MM.1S (cell line): ENCODE results near the gene CENPA.
"Not testable (repeated sequence)": the region's sequence is repeated elsewhere in the genome, so short reads cannot be mapped to it uniquely, and the experiment has no call there.

Experiments used
- DNase-seq: peaks from one replicate; pipeline ENCODE4 v3.0.0-alpha.2; 2015
- H2AFZ ChIP-seq: fragments of 300-600 bp; sonication (generic); 2 replicates; pipeline ENCODE4 v1.6.0; 2016; ENCODE audit warnings: antibody characterized with exemption, low read length
- H3F3A ChIP-seq: fragments of 300-600 bp; sonication (generic); 2 replicates; pipeline ENCODE4 v1.6.1; 2016; ENCODE audit warnings: mild to moderate bottlenecking, antibody characterized with exemption, low read length, moderate library complexity, mixed read lengths; ENCODE audit not compliant: insufficient read depth
- H3K27ac ChIP-seq: fragments of 300-600 bp; sonication (generic); 2 replicates; pipeline ENCODE4 v1.5.1; 2016; ENCODE audit warnings: mild to moderate bottlenecking, low read length
- H3K27me3 ChIP-seq: fragments of 300-600 bp; sonication (generic); replicated peaks from 2 replicates; pipeline ENCODE4 v1.6.0; 2016; ENCODE audit warnings: low read length; ENCODE audit not compliant: insufficient read depth
- H3K36me3 ChIP-seq: fragments of 300-600 bp; sonication (generic); replicated peaks from 2 replicates; pipeline ENCODE4 v1.6.1; 2016; ENCODE audit warnings: mild to moderate bottlenecking, low read length, mixed read lengths; ENCODE audit not compliant: insufficient read depth
- H3K4me1 ChIP-seq: fragments of 300-600 bp; sonication (generic); 2 replicates; pipeline ENCODE4 v1.6.1; 2016; ENCODE audit warnings: low read length, mixed read lengths
- H3K4me2 ChIP-seq: fragments of 300-600 bp; sonication (generic); 2 replicates; pipeline ENCODE4 v1.6.0; 2016; ENCODE audit warnings: low read depth, low read length
- H3K4me3 ChIP-seq: fragments of 300-600 bp; sonication (generic); 2 replicates; pipeline ENCODE4 v1.5.1; 2016; ENCODE audit warnings: low read length, mixed read lengths
- H3K79me2 ChIP-seq: fragments of 300-600 bp; sonication (generic); 2 replicates; pipeline ENCODE4 v1.6.1; 2016; ENCODE audit warnings: mixed run types, low read length, mixed read lengths
- H3K9ac ChIP-seq: fragments of 300-600 bp; sonication (generic); 2 replicates; pipeline ENCODE4 v1.6.1; 2016; ENCODE audit warnings: low read length, mixed read lengths
- H3K9me2 ChIP-seq: fragments of 300-600 bp; sonication (generic); replicated peaks from 2 replicates; pipeline ENCODE4 v1.6.1; 2016; ENCODE audit warnings: mild to moderate bottlenecking, low read length, mixed read lengths; ENCODE audit not compliant: insufficient read depth
- H3K9me3 ChIP-seq: fragments of 300-600 bp; sonication (generic); replicated peaks from 2 replicates; pipeline ENCODE4 v1.6.1; 2016; ENCODE audit warnings: mild to moderate bottlenecking, low read length, mixed read lengths; ENCODE audit not compliant: insufficient read depth
- H4K20me1 ChIP-seq: fragments of 300-600 bp; sonication (generic); 2 replicates; pipeline ENCODE4 v1.6.1; 2016; ENCODE audit warnings: mild to moderate bottlenecking, low read length, moderate library complexity, mixed read lengths; ENCODE audit not compliant: insufficient read depth
- EZH2 ChIP-seq: fragments of 300-600 bp; sonication (generic); optimal IDR thresholded peaks from 2 replicates; pipeline ENCODE3; 2017; ENCODE audit warnings: low read depth, mild to moderate bottlenecking, antibody characterized with exemption, low read length, mixed read lengths
- EZH2phosphoT487 ChIP-seq: fragments of 300-600 bp; sonication (generic); IDR thresholded peaks from 2 replicates; pipeline ENCODE4 v1.6.1; 2018; ENCODE audit warnings: antibody characterized with exemption, low read length
- TF ChIP-seq, protein P1 (sequence below): fragments of 300-600 bp; sonication (generic); IDR thresholded peaks from 2 replicates; pipeline ENCODE4 v1.5.1; 2016; ENCODE audit warnings: antibody characterized with exemption, low read length, mixed read lengths

CENPA gene

DNA sequence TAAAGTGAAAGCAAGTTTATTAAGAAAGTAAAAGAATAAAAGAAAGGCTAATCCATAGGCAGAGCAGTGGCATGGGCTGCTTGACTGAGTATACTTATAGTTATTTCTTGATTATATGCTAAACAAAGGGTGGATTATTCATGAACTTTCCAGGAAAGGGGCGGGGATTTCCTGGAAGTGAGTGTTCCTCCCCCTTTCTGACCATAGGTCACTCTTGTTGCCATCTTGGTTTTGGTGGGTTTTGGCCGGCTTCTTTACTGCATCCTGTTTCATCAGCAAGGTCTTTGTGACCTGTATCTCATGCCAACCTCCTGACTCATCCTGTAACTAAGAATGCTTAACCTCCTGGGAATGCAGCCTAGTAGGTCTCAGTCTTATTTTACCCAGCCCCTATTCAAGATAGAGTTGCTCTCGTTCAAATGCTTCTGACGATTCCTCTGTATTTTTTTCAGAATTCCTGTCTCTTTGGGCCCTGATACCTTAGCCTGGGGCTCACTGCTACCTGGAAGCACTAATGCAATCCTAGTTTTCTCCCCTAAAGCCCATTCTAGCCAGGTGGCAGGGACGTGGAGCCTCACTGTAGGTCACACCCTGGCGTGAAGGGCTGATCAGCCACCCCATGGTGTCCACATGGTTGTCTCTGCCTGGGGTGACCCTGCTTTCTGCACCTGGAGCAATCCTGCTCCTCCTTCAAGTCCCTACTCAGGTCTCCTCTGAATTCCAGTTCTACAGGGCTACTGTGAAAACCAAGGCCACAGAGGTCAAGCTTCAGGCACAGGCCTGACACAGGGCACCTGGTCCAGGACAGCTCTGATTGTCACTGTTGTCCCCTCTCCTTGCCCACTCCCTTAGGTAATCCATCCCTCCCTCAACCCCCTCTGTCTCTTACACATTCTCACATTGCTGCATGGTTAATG is 27.7 kb upstream of the CENPA start:
- H2AFZ ChIP-seq, result no peak overlapping the region
- H3K9me3 ChIP-seq, result no peaks in the 10 kb centered on the region
- H3K4me2 ChIP-seq, result no peak overlapping the region; the same call in 1 of the 2 replicates
- no peak overlapping the region for H3K4me3 ChIP-seq
- TF ChIP-seq EZH2phosphoT487 (no peak), EZH2 (no peak)
- TF ChIP-seq, protein P1, sequence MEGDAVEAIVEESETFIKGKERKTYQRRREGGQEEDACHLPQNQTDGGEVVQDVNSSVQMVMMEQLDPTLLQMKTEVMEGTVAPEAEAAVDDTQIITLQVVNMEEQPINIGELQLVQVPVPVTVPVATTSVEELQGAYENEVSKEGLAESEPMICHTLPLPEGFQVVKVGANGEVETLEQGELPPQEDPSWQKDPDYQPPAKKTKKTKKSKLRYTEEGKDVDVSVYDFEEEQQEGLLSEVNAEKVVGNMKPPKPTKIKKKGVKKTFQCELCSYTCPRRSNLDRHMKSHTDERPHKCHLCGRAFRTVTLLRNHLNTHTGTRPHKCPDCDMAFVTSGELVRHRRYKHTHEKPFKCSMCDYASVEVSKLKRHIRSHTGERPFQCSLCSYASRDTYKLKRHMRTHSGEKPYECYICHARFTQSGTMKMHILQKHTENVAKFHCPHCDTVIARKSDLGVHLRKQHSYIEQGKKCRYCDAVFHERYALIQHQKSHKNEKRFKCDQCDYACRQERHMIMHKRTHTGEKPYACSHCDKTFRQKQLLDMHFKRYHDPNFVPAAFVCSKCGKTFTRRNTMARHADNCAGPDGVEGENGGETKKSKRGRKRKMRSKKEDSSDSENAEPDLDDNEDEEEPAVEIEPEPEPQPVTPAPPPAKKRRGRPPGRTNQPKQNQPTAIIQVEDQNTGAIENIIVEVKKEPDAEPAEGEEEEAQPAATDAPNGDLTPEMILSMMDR, result no peak
- no peaks in the 10 kb centered on the region for H3F3A ChIP-seq
- H3K27ac ChIP-seq, result no peak overlapping the region
- DNase-seq, result no peak
- no peaks in the 10 kb centered on the region for H3K27me3 ChIP-seq
- H3K4me1 ChIP-seq, result no peaks in the 10 kb centered on the region
- H3K36me3 ChIP-seq, result no peaks in the 10 kb centered on the region
- no peaks in the 10 kb centered on the region for H3K9me2 ChIP-seq
- no peak overlapping the region for H3K9ac ChIP-seq
- H3K79me2 ChIP-seq, result no peaks in the 10 kb centered on the region
- no peaks in the 10 kb centered on the region for H4K20me1 ChIP-seq

DNA sequence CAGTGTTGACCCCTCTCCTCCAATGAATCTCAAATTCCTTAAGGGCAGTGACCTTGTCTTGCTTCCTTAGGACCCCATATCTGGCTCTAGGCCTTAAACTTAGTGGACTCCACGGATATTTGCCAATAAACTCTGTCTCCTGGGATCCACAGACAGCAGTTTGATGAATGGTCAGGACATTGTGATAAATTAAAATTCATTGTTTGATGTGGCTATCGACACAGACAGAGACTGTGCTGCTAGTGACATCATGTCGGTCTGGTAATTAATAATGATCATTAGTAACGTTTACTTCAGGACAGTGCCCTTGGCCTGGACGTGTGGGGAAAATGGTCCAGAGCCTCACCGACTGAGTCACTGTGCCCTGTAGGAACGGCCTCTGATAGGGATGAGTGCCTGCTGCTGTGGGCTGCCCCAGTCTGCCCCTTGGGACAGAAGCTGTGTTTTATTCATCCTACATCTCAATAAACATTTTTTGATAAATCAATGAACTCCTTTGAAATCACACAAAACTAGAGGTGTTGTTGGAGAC is 27.0 kb upstream of the CENPA start:
- no peaks in the 10 kb centered on the region for H3K4me1 ChIP-seq
- no peak overlapping the region for H3K9ac ChIP-seq
- no peaks in the 10 kb centered on the region for H3F3A ChIP-seq
- H3K9me2 ChIP-seq, result no peaks in the 10 kb centered on the region
- no peaks in the 10 kb centered on the region for H3K36me3 ChIP-seq
- no peak overlapping the region for H3K4me3 ChIP-seq
- no peak overlapping the region for H2AFZ ChIP-seq
- no peaks in the 10 kb centered on the region for H3K9me3 ChIP-seq
- no peaks in the 10 kb centered on the region for H3K79me2 ChIP-seq
- H3K4me2 ChIP-seq, result no peak overlapping the region
- no peaks in the 10 kb centered on the region for H4K20me1 ChIP-seq
- no peak overlapping the region for H3K27ac ChIP-seq
- no peak for DNase-seq
- TF ChIP-seq, protein P1, result no peak
- TF ChIP-seq EZH2, result no peak
- no peak for TF ChIP-seq EZH2phosphoT487
- H3K27me3 ChIP-seq, result no peaks in the 10 kb centered on the region

DNA sequence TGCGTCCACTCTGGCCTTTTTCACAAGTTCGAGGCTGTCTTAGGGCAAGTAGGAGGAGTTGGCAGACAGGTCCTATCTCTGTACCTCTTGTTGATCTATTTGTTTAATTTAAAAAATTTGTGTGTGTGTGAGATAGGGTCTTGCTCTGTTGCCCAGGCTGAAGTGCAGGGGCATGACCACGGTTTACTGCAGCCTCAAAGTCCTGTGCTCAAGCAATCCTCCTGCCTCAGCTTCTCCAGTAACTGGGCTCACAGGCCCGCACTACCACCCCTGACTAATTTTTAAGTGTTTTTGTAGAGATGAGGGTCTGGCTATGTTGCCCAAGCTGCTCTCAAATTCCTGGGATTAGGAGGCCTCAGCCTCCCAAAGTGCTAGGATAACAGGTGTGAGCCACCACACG is 26.0 kb upstream of the CENPA start:
- no peak for TF ChIP-seq EZH2phosphoT487
- TF ChIP-seq, protein P1, result no peak
- no peak for TF ChIP-seq EZH2
- H3K4me1 ChIP-seq, result 0 out of 2 replicates have a peak, but pooled peaks cover under 1% of the 10 kb centered on the region
- no peak overlapping the region for H3K9ac ChIP-seq
- no peaks in the 10 kb centered on the region for H3K9me3 ChIP-seq
- H2AFZ ChIP-seq, result no peak overlapping the region
- H3K27me3 ChIP-seq, result no peaks in the 10 kb centered on the region
- no peaks in the 10 kb centered on the region for H3F3A ChIP-seq
- H3K9me2 ChIP-seq, result no peaks in the 10 kb centered on the region
- H3K27ac ChIP-seq, result no peak overlapping the region
- H4K20me1 ChIP-seq, result no peaks in the 10 kb centered on the region
- peaks cover 8% of the 10 kb centered on the region for H3K79me2 ChIP-seq
- H3K4me3 ChIP-seq, result no peak overlapping the region
- H3K4me2 ChIP-seq, result no peak overlapping the region
- no peaks in the 10 kb centered on the region for H3K36me3 ChIP-seq
- no peak for DNase-seq

DNA sequence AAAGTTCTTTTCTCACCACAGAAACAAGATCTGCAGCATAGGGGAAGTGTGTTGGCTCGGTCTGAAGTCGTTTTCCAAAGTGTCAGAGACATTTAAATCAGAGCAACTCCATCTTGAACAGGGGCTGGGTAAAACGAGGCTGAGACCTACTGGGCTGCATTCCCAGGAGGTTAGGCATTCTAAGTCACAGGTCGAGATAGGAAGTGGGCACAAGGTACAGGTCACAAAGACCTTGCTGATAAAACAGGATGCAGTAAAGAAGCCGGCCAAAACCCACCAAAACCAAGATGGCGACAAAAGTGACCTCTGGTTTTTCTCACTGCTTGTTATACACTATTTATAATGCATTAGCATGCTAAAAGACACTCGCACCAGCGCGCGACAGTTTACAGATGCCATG is 24.9 kb upstream of the CENPA start:
- H3K79me2 ChIP-seq, result peaks cover 20% of the 10 kb centered on the region
- H4K20me1 ChIP-seq, H3K4me1 ChIP-seq, H3K9me2 ChIP-seq, H3F3A ChIP-seq, H3K9me3 ChIP-seq, DNase-seq, H3K27ac ChIP-seq, H3K9ac ChIP-seq, H3K4me3 ChIP-seq, H3K36me3 ChIP-seq, H3K27me3 ChIP-seq, H2AFZ ChIP-seq, H3K4me2 ChIP-seq: not testable (repeated sequence)
